Stimulated activated CD4-positive, alpha-beta T cell treated with anti-CD3 and anti-CD28 coated beads, Interleukin-2, amount 100 ng/mL, for 4 hours (primary cell): ENCODE results near the gene CUL1.

Experiments used
- DNase-seq: peaks from one replicate; pipeline ENCODE4 v3.0.0-alpha.2; 2020; ENCODE audit warnings: low read depth

The CUL1 gene

GRCh38 chr7:148761499-148762278 is 63.0 kb downstream of the CUL1 start:
- DNase-seq = no peak

GRCh38 chr7:148763622-148764021 is 64.9 kb downstream of the CUL1 start:
- no peak for DNase-seq

DNA sequence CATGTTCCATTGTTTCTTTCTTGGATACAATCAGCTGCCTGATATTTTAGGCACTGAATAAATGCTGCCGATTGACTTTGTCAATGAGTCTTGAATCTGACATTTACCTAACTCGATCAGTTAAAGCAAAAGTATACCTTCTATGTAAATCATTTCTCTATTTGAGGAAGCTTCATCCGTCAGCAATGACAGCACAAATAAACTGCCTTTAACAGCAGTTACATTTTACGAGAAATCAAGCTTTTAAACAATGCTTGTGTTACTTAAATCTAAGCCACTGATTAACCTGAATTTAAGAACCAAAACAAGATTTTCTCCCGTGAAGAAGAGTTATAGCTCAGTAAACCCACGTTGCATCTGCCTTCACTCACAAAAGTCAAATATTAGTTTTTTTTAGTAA is 71.3 kb downstream of the CUL1 start:
- no peak for DNase-seq

DNA sequence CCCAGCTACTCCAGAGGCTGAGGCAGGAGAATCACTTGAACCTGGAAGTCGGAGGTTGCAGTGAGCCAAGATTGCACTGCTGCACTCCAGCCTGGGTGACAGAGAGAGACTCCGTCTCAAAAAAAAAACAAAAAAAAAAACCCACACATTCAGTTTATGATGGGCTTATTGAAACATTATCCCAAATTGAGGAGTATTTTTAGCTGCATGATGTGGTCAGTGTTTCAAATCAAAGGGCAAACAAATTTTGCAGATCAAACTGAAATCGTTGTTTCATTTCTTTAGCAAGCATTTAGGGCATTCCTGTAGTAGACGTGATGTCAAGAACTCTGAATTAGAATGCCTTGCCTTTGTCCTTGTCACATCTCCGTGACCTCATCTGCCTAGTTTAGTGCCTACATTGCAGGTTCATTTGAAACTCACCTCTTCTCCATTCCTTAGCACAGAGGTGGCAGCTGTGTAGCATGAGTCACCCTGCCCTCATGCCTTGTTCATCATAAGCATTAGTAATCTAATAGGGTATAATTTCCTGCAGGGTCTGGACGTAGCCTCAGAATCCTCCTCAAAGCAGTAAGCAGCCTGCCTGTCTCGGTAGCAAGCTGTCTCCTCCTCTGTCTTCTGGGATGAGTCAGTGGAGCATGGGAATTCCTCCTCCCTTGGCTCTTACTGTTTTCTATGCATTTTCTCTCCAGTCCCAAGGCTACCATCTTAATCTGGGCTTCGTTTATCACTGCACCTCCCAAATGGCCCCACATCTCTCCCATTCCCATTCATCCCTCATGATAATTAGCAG is 73.8 kb downstream of the CUL1 start:
- DNase-seq = peak; percentile 48

DNA sequence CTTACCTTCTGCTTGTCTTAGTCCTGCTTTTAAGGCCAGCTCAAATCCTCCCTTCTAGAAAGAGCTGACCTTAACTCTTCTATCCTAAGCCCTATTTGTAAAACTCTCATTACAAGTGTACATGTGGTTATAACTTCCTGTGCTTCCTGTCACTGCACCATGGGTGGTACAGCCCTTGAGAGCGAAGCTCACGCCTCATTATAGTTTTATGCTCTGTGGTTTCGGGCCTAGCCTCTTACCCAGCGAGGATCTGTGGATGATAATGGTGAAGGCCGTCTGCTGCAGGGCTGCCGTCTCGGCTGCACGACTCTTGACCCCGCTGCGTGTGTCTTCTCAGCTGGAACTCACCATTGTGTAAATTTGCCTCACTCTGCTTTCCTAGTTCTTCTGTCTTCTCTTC is 74.6 kb downstream of the CUL1 start:
- no peak for DNase-seq

DNA sequence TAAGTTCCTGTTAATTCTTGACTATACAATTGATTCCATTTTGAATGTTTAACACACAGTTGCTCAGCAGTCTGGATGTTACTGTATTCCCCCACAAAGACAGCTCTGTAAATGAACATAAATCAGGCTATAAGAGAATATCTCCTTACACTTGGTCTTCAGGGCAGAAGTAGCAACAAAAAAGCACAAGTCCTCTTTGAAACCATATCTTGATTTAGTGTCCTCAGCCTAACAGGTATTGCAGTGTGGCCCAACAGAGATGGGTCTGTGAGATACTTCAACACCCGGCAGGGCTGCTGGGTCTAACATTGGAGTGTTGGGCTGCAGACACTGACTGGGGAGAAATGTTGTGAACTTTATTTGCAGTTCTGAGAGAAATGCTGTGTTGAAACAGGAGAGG is 75.8 kb downstream of the CUL1 start:
- no peak for DNase-seq

GRCh38 chr7:148782757-148783456 is 84.2 kb downstream of the CUL1 start:
- no peak for DNase-seq

DNA sequence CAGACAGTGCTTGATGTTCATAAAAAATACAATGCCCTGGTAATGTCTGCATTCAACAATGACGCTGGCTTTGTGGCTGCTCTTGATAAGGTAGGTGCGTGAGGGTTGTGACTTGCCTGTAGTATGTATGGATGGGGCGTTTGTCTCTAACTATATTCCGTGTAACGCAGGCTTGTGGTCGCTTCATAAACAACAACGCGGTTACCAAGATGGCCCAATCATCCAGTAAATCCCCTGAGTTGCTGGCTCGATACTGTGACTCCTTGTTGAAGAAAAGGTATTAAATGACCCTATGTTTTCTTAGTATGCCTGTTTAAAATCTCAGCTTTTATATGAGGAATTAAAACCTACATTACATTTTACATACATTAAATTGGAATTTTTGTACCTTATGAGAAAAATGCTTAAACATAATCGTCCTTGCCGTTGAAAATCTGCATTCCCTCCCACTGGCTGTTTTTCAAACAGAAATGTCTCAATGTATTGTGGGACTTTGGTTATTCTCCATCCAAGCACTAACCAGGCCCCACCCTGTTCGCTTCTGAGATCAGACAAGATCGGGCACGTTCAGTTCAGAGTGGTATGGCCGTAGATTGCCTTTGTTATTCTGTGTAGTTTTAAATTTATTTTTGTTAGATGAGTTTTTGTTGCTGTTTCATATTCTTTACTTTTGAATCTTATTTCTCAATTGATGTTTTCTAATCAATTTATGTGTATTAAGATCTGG is 85.3 kb downstream of the CUL1 start:
- DNase-seq = no peak

- no peak for DNase-seq
Observed at GRCh38 chr7:148787571-148788295, 89.0 kb downstream of the CUL1 start.

DNA sequence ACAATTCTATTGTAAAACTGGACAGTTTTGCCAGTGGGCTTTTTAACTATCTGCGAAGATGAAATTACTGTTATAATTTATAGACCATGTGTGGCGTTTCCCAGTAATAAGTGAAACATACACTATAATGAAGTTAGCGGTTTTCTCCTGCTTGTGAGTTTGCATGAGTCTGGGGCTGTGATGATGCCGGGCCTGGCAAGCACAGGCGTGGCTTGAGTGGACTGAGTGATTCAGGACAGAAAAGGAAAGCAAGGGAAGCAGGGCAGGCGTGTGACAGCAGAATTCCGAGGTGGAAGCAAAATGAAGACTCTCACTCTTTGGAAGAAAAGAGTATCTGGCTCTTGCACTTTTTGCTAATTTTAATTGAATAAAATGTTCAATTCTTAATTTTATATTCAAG is 90.5 kb downstream of the CUL1 start:
- no peak for DNase-seq

- no peak for DNase-seq
Observed at GRCh38 chr7:148790131-148790726, 91.5 kb downstream of the CUL1 start.

DNA sequence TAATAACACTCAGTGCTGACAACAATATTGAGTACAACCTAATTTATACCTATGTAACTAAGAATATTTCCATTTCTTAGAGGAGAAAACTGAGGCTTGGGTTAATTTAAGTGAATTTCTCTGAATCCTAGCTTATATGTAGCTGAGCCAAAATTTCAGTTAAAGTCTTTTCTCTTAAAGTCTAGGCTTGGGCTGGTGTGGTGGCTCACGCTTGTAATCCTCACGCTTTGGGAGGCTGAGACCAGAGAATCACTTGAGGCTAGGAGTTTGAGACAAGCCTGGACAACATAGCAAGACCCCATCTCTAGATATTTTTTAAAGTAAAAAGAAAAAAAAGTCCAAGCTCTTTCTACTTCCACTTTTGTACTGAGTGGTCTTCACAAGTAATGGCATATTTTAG is 92.1 kb downstream of the CUL1 start:
- DNase-seq = no peak

DNA sequence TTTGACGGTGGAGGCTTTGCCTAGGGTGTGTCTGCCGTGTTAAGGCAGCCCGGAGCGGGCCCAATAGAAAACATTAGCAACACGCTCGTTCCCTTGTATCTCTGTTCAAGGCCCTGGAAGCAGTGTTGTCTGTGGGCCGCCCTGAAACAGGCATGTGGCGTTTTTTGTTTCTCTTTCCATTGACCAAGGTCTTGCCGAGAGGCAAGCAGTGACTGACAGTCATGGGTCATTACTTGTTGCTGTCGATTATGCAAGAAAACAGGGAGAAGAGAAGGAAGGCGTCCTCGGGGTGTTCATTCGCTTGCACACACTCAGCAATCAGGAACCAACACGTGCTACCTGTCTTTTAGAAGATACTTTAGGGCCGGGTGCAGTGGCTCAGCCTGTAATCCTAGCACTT is 92.8 kb downstream of the CUL1 start:
- no peak for DNase-seq

DNA sequence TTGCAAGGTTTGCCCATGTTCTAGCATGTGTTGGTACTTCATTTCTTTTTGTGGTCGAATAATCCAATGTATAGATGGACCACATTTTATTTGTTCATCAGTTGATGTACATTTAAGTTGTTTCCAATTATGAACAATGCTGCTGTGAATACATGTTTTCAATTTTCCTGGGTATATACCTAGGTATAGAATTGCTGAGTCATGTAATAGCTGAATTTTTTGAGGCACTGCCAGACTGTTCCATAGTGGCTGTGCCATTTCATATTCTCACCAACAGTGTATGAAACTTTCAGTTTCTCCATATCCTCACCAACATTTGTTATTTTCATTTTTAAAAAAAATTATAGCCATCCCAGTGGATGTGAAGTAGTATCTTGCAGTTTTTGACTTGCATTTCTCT is 94.9 kb downstream of the CUL1 start:
- no peak for DNase-seq

GRCh38 chr7:148794476-148794875 is 95.8 kb downstream of the CUL1 start:
- DNase-seq = no peak

- no peak for DNase-seq
Observed at GRCh38 chr7:148796841-148797240, 98.1 kb downstream of the CUL1 start.

DNA sequence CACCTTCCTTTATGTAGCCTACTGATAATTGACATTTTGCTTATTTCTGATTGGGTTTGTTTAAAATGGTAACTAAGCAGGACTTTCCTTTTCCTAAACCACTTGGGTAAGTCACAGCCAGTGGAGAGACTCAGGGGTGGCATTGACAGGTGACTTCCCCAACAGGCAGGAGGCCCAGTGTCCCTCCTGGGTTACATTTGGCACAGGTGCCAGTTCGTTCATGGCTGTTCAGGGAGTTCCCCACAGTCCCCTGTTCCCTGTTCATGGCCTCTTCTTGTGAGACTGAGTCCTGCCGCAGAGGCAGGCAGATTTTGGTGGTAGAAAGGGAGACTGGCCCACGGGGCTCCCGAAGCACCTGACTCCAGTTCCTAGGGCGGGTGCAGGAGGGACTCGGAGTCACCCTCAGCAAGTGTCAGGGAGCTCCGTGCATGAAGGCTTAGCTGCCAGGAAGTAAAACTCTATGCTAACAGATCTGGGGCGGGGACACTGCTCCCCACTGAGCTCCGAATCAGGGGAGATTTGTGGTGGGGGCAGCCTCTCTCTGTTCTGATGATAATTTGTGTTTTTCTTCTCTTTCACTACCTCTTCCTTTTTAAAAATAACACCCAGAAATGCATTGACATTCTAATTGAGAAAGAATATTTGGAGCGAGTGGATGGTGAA is 101.3 kb downstream of the CUL1 start:
- DNase-seq = no peak

- no peak for DNase-seq
Observed at GRCh38 chr7:148800677-148801076, 102.0 kb downstream of the CUL1 start.

- DNase-seq = no peak
Observed at GRCh38 chr7:148802101-148802493, 103.4 kb downstream of the CUL1 start.

DNA sequence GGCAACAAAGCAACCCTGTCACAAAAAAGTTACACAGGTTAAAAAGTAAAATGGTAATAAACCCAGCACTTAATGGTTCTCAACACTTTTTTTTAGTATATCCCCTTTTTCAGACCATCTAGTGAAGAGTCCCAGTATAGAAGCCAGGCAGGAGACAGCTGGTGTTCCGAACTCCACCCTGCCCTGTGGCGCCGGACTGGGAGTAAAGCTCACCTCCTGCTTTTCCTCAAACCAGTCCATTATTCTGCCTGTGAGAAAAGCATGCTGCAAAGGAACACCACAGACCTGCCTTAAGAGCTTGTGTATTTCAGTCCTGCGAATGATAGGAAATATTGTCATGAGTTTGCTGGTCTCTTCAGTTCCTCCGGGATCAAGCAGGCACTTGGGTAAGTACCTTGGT is 104.4 kb downstream of the CUL1 start:
- DNase-seq = no peak
